Epithelial cell of esophagus (primary cell): ENCODE results near the gene PPP1R14C.

ENCODE experiments used
- DNase-seq: peaks from one replicate; pipeline ENCODE4 v3.0.0; 2010; ENCODE audit warnings: low read depth
- H3K4me3 ChIP-seq: 2 replicates; pipeline ENCODE4 v1.5.1; 2011; ENCODE audit warnings: mild to moderate bottlenecking, low read length, control low read depth
- CTCF ChIP-seq: IDR thresholded peaks from 2 replicates; pipeline ENCODE4 v1.5.1; 2011; ENCODE audit warnings: low read depth, mild to moderate bottlenecking, low read length, control low read depth, inconsistent platforms; ENCODE audit not compliant: insufficient read depth; ENCODE audit errors: missing control alignments

Gene PPP1R14C

GRCh38 chr6:150142670-150143515 lies at the start of gene PPP1R14C:
Gene PPP1R14C, plus strand, starts transcription at chr6:150143044. Its CDS starts 149 bp downstream, at chr6:150143193.
- no peak for TF ChIP-seq CTCF
- DNase-seq = peak; percentile 89
- H3K4me3 ChIP-seq = peak within 1 kb of the TSS; percentile 88

- TF ChIP-seq CTCF = no peak
- DNase-seq = no peak
- H3K4me3 ChIP-seq = no peak overlapping the region
These were observed 49.4 kb upstream of the PPP1R14C start for GRCh38 chr6:150093397-150093796.

GRCh38 chr6:150098155-150098554 lies 44.7 kb upstream of the PPP1R14C start:
- no peak overlapping the region for H3K4me3 ChIP-seq
- TF ChIP-seq CTCF = no peak
- DNase-seq = no peak

- peak; percentile 45 for DNase-seq
- H3K4me3 ChIP-seq = no peak overlapping the region
- TF ChIP-seq CTCF = no peak
These were observed 43.3 kb upstream of the PPP1R14C start for GRCh38 chr6:150099546-150099945.

GRCh38 chr6:150099953-150100352 lies 42.9 kb upstream of the PPP1R14C start:
- no peak overlapping the region for H3K4me3 ChIP-seq
- DNase-seq = no peak
- TF ChIP-seq CTCF = no peak

GRCh38 chr6:150100745-150101144 lies 42.1 kb upstream of the PPP1R14C start:
- no peak overlapping the region for H3K4me3 ChIP-seq
- TF ChIP-seq CTCF = no peak
- DNase-seq = no peak
